HepG2 (cell line): ENCODE measurements around the gene TACC3. TPM values are rescaled to one million over a fixed set of nuclear protein-coding genes. Genes with fewer than 3 reads are reported as not detected.

Experiments
- BHLHE40 ChIP-seq: IDR thresholded peaks from 2 replicates; pipeline ENCODE4 v1.6.1; 2011; ENCODE audit warnings: low read length, improper control_type of control experiment
- HMG20A ChIP-seq: IDR thresholded peaks from 2 replicates; pipeline ENCODE4 v1.6.1; 2016; ENCODE audit warnings: borderline replicate concordance
- HNF1A ChIP-seq, 2 experiments: sonication (generic) in 1 of 2; formaldehyde crosslinking in 1 of 2; IDR thresholded peaks; 2 replicates each; pipeline versions ENCODE4 v1.4.0 to v1.6.1; 2016 to 2020; ENCODE audit warnings: borderline replicate concordance in 1 of 2, low read depth in 1 of 2, mild to moderate bottlenecking in 1 of 2, missing genetic modification reagents in 1 of 2
- MED8 ChIP-seq: sonication (generic); formaldehyde crosslinking; IDR thresholded peaks from 2 replicates; pipeline ENCODE4 v1.8.1; 2023; ENCODE audit warnings: mild to moderate bottlenecking, missing genetic modification reagents; ENCODE audit not compliant: insufficient replicate concordance
- MIER2 ChIP-seq: IDR thresholded peaks from 2 replicates; pipeline ENCODE4 v1.6.1; 2016; ENCODE audit warnings: missing biosample characterization, missing genetic modification reagents
- MXI1 ChIP-seq: IDR thresholded peaks from 3 replicates; pipeline ENCODE4 v1.6.1; 2012; ENCODE audit warnings: low read depth, low read length, inconsistent platforms, borderline replicate concordance
- NFKB2 ChIP-seq: sonication (generic); formaldehyde crosslinking; IDR thresholded peaks from 2 replicates; pipeline ENCODE4 v1.4.0; 2020; ENCODE audit warnings: missing genetic modification reagents, borderline replicate concordance
- PCBP2 ChIP-seq: fragments of 200-400 bp; formaldehyde crosslinking; optimal IDR thresholded peaks from 2 replicates; pipeline ENCODE3; 2018; ENCODE audit warnings: low read length, low read depth; ENCODE audit not compliant: poor library complexity, severe bottlenecking
- RAD21 ChIP-seq: fragments of 450-650 bp; formaldehyde crosslinking; IDR thresholded peaks from 2 replicates; pipeline ENCODE4 v1.5.0; 2020; ENCODE audit warnings: mild to moderate bottlenecking
- TEAD2 ChIP-seq: sonication (generic); formaldehyde crosslinking; IDR thresholded peaks from 2 replicates; pipeline ENCODE4 v1.9.0; 2021; ENCODE audit warnings: missing genetic modification reagents
- ZBTB42 ChIP-seq: sonication (generic); formaldehyde crosslinking; IDR thresholded peaks from 2 replicates; pipeline ENCODE4 v1.5.0; 2020; ENCODE audit warnings: mild to moderate bottlenecking, missing genetic modification reagents
- ZBTB7B ChIP-seq: sonication (generic); formaldehyde crosslinking; IDR thresholded peaks from 2 replicates; pipeline ENCODE4 v1.4.0; 2020; ENCODE audit warnings: missing genetic modification reagents
- ZFP90 ChIP-seq: sonication (generic); formaldehyde crosslinking; IDR thresholded peaks from 2 replicates; pipeline ENCODE4 v1.8.0; 2022; ENCODE audit warnings: missing genetic modification reagents, mild to moderate bottlenecking, inconsistent platforms, borderline replicate concordance
- ZFP91 ChIP-seq: sonication (generic); formaldehyde crosslinking; IDR thresholded peaks from 2 replicates; pipeline ENCODE4 v1.9.0; 2022; ENCODE audit warnings: missing genetic modification reagents, mild to moderate bottlenecking, borderline replicate concordance
- ZNF260 ChIP-seq: sonication (generic); formaldehyde crosslinking; IDR thresholded peaks from 2 replicates; pipeline ENCODE4 v1.4.0; 2020; ENCODE audit warnings: missing genetic modification reagents, low read depth, mild to moderate bottlenecking, borderline replicate concordance
- ZNF530 ChIP-seq: sonication (generic); formaldehyde crosslinking; IDR thresholded peaks from 2 replicates; pipeline ENCODE4 v1.5.0; 2020; ENCODE audit warnings: low read depth, mild to moderate bottlenecking, missing genetic modification reagents
- ZNF564 ChIP-seq: sonication (generic); formaldehyde crosslinking; IDR thresholded peaks from 2 replicates; pipeline ENCODE4 v1.8.1; 2023; ENCODE audit warnings: mild to moderate bottlenecking, missing genetic modification reagents
- ZNF772 ChIP-seq: sonication (generic); formaldehyde crosslinking; IDR thresholded peaks from 2 replicates; pipeline ENCODE4 v1.5.0; 2020; ENCODE audit warnings: mild to moderate bottlenecking, missing genetic modification reagents
- polyA plus RNA-seq, 8 experiments: library from polyadenylated mRNA; depleted of rRNA in 3 of 8; stranded (reverse) in 7 of 8; unstranded in 1 of 8; fragments of >200 nt; fragmentation: Illumina TruSeq in 4 of 8; extraction: Trizol in 4 of 8; gene quantifications; 2 replicates each; pipeline versions ENCODE4 v1.2.1 to v1.2.3, GENCODE V29; 2011 to 2016; ENCODE audit warnings: low read depth in 4 of 8, missing spikeins in 1 of 8, mixed read lengths in 1 of 8; ENCODE audit not compliant: insufficient read depth in 1 of 8
- total RNA-seq, 5 experiments: library from RNA; depleted of rRNA; stranded (reverse); fragments of >200 nt; fragmentation: Illumina TruSeq; extraction: Trizol; gene quantifications; 2 replicates each; pipeline ENCODE4 v1.2.3, GENCODE V29; 2016; ENCODE audit warnings: low read depth in 1 of 5
- TF ChIP-seq, protein P1 (sequence below): sonication (generic); formaldehyde crosslinking; IDR thresholded peaks from 2 replicates; pipeline ENCODE4 v1.4.0; 2020; ENCODE audit warnings: missing genetic modification reagents

Gene TACC3
- total and polyA plus RNA-seq, 2 of the 13 experiments (the other 11 are each of a cell fraction or from before 2014, with no cell fraction given): 20.3 to 21.2 TPM

GRCh38 chr4:1766106-1767060 is 45.1 kb downstream of the TACC3 start (continued):
- TF ChIP-seq ZNF564 (CRISPR knock-in tag): peak; percentile 43; the same call in 1 of the 2 replicates
- TF ChIP-seq BHLHE40: no peak
- no peak for TF ChIP-seq HMG20A (CRISPR knock-in tag)
- TF ChIP-seq, protein P1, sequence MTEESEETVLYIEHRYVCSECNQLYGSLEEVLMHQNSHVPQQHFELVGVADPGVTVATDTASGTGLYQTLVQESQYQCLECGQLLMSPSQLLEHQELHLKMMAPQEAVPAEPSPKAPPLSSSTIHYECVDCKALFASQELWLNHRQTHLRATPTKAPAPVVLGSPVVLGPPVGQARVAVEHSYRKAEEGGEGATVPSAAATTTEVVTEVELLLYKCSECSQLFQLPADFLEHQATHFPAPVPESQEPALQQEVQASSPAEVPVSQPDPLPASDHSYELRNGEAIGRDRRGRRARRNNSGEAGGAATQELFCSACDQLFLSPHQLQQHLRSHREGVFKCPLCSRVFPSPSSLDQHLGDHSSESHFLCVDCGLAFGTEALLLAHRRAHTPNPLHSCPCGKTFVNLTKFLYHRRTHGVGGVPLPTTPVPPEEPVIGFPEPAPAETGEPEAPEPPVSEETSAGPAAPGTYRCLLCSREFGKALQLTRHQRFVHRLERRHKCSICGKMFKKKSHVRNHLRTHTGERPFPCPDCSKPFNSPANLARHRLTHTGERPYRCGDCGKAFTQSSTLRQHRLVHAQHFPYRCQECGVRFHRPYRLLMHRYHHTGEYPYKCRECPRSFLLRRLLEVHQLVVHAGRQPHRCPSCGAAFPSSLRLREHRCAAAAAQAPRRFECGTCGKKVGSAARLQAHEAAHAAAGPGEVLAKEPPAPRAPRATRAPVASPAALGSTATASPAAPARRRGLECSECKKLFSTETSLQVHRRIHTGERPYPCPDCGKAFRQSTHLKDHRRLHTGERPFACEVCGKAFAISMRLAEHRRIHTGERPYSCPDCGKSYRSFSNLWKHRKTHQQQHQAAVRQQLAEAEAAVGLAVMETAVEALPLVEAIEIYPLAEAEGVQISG (CRISPR knock-in tag): peak; percentile 65; the same call in 1 of the 2 replicates
- TF ChIP-seq ZNF772: peak; percentile 88; the same call in 1 of the 2 replicates
- TF ChIP-seq MED8: peak; percentile 78
- peak; percentile 99 for TF ChIP-seq ZBTB7B (CRISPR knock-in tag)
- TF ChIP-seq ZBTB42 (CRISPR knock-in tag): peak; percentile 53; the same call in 1 of the 2 replicates
- TF ChIP-seq MIER2 (CRISPR knock-in tag): no peak
- TF ChIP-seq ZFP91: peak; percentile 68
- peak; percentile 91 for TF ChIP-seq ZFP90
- TF ChIP-seq RAD21: peak; percentile 34; the same call in 1 of the 2 replicates
- TF ChIP-seq ZNF530 (CRISPR knock-in tag): no peak
- no peak for TF ChIP-seq HNF1A (IDR thresholded peaks at IDR 0.05; ENCODE audit: low read depth)
- TF ChIP-seq HNF1A (CRISPR knock-in tag; IDR thresholded peaks at IDR 0.05; ENCODE audit: borderline replicate concordance): peak; percentile 44; the same call in 1 of the 2 replicates
- TF ChIP-seq ZNF260 (CRISPR knock-in tag): no peak
- TF ChIP-seq PCBP2: peak; percentile 21
- TF ChIP-seq TEAD2 (CRISPR knock-in tag): peak; percentile 37; the same call in 1 of the 2 replicates
- TF ChIP-seq MXI1: peak; percentile 9; the same call in 1 of the 3 replicates
- no peak for TF ChIP-seq NFKB2 (CRISPR knock-in tag)
